GM19452 (cell line): Measurements from ENCODE around the gene GAB1.
"Not testable (repeated sequence)": the region's sequence is repeated elsewhere in the genome, so short reads cannot be mapped to it uniquely, and the experiment has no call there.

Source experiments
- ATAC-seq: cut with Tn5 transposase; IDR thresholded peaks from one replicate; pipeline ENCODE4 v1.9.1; 2021; ENCODE audit not compliant: unreplicated experiment

GAB1 gene

GRCh38 chr4:143337600-143338287, 1.1 kb downstream of the GAB1 start:
- ATAC-seq: no peak

DNA sequence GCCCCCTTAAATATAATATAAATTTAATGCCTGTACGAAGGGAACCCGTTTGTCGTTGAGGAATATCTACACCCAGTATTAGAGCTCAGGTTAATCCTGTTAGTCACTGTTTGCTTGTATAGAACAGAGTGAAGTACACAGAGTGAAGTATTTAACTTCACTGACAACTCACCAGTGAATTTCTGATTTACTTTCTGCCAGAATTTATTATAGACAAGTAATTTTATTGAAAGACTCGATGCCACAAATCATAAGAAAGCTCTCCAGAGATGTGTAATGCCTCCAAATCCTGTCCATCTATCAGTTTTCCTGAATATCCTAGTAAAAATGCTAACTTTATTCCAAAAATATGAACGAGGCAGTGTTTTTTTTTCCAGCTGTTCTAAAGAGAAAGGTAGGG, 1.6 kb downstream of the GAB1 start:
- ATAC-seq: no peak

DNA sequence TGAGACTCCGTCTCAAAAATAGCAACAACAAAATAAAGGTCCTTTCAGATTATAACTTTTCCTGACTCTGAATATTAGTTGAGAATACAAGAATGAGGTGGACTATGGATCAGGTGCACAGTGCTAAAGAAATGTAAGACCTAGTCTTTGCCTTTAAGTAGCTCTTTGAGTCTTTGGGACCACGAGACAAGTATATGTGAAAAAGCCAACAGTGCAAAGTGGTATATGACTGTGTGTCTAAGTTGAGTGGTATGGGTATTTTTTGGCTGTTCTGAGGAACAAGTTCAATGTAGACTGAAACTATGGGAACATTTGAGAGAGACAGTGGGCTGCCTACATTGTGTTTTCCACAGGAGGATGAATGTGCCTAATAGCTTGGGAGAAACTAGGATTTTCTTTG, 2.8 kb downstream of the GAB1 start:
- ATAC-seq: no peak

DNA sequence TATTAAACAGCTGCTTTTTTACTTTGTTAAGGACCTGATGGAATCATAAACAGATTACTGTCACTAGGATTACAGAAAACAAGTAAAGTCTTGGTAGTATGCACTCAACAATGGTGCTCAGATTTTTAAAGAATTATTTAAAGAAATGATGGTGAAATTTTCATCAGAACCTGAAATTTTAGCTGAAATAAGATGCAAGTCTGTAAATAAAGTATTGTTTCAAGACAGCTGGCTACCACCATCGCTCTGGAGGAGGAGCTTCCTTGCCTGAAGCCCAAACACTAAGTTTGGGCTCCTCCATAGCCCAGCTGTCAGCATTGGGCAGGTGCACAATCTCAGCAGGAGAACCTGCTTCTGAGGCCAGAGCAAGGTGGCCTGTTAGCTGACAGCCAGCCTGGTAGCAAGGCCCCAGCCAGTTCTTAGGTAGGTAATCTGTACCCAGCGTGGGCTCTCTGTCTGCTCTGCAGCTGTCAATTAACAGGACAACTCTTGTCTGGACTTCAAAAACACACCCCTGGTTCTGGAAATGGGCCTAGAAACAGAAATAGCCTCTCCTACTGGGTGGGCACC, 4.6 kb downstream of the GAB1 start:
- ATAC-seq: no peak

DNA sequence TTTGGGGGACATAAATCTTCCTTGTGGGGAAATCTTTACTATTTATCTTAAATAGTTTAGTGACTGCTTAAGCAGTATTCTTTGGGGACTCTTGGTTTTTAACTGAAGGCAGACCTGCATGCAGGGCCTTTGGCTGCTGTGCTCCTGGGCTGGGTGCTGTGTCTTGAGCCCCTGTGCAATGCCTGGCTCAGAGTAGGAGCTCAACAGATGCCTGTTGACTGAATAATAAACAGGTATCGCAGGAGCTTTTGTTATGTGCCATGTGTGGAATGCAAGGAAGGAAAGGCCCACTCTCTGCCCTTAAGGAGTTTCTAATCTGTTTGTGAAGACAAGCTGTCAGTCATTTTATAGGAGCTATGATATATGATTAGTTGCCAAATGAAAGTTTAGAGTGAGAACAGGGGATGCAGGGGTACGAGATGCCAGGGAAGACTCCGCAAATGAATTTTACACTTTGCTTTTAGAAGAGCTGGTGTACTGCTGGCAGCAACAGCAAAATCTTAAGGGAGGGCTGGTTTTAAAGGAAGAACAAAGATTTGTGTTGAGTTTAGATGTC, 6.7 kb downstream of the GAB1 start:
- no peak for ATAC-seq

- ATAC-seq: no peak
Measured at GRCh38 chr4:143344041-143344440, 7.4 kb downstream of the GAB1 start.

DNA sequence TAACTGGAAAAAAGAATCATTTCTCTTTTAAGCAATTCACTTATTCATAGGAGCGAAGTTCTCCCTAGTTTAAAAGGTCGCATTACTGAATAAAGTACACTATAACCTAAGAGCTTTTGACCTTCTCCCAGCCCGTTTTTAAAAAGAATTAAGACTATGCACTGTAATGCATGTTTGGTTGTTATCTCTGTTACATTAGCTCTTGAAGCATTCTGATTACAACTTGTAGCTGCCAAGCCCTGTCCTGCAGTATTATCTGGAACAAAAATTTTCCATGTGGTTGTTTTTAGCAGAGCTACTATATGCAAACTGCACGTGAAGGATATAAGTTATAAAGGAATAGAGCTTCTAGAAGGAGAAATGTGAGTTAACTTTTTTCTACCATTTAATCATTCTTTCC, 8.1 kb downstream of the GAB1 start:
- no peak for ATAC-seq

- no peak for ATAC-seq
Measured at GRCh38 chr4:143345356-143345755, 8.7 kb downstream of the GAB1 start.

DNA sequence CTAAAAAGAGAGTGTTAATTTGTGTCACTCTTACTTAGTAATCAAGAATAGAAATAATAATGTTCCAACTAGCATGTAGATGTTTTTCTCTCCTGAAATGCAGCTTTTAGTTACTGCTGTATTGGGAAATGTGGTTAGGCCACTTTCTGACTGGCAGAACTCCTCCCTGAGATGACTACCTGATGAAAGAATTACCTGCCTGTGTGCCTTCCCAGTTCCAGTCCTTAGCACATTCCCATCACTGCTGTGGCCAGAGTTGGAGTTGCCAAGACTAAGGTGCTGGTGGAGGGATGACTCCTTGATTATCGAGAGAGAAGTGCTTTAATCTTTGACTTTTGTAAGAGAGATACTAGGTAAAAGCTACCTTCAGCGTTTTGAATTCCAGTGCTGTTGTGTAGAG, 9.5 kb downstream of the GAB1 start:
- no peak for ATAC-seq

GRCh38 chr4:143347484-143348111, 10.9 kb downstream of the GAB1 start:
- no peak for ATAC-seq

- no peak for ATAC-seq
Measured at GRCh38 chr4:143348233-143349077, 11.8 kb downstream of the GAB1 start.

- not testable (repeated sequence) for ATAC-seq
Measured at GRCh38 chr4:143349858-143350527, 13.3 kb downstream of the GAB1 start.

DNA sequence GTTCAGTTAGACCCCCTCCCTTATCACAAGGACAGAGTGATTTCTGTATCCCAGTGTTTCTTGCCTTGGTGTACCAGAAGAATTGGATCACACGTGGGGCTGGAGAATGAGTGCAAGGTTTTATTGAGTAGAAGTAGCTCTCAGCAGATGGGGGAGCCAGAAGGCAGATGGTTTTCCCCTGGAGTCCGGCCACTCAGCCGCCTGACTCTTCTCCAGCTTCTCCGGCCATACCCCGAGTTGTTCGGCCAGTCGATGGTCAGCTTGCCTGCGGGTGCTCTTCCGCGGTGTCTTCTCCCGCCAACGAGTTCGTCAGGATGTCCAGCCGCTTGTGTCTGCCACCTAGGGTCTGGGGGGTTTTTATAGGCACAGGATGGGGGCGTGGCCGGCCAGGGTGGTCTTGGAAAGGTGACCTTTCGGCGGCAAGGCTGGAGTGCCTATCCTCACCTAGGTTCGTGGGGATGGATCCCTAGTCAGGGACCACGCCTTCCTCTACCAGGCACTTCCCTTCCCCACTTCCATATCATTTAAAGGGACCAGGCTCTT, 14.5 kb downstream of the GAB1 start:
- ATAC-seq: no peak

- ATAC-seq: no peak
Measured at GRCh38 chr4:143351774-143352451, 15.2 kb downstream of the GAB1 start.

GRCh38 chr4:143352720-143353119, 16.0 kb downstream of the GAB1 start:
- ATAC-seq: no peak

- no peak for ATAC-seq
Measured at GRCh38 chr4:143353797-143354196, 17.1 kb downstream of the GAB1 start.

DNA sequence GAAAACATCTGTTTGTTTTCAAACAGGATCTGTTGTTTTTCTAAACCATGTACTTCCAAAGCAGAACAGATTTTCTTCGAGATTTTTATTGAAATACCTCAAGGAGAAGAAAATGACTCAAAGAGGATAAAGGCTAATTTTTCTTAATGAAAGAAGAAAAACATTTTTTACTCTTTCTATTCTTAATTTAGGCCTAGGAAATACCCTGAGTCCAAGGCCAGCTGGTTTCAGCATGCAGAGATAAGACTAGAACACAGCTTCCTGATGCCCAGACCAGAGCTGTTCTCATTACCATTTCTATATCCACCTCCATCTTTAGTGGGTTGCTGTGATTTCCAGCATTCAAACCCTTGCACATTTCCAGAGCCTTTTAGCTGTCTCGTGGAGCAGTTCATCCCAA, 18.3 kb downstream of the GAB1 start:
- ATAC-seq: no peak

DNA sequence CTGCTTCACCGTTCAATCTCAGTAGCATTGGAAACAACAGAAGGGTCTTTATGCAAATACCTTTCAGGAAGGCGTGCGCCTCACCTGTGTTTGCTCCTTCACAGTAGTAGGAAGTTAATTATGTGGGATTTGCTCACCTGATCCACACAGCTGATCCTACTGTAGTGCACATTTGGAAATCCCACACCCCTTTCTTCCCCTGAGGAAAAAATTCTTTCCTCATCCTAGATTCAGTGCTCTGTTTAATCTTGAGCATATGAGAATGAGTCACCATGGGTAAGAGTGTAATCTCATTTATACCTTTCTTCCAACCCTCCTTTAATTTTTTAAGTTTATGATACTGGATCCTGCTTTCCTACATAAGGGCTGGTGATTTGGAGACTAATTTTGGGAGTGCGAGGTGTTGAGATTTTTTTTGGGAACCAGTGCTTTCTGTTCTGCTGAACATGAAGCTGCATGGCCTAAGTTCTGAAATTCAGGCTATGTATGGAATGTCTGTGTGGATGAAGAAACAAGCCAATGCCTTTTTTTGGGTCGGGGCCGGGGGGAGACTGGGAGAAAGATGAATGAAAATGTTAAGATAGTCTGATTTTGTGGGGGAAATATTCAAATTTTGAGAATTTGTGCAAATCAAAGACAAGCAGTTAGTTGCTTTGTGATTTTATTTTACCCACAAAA, 19.0 kb downstream of the GAB1 start:
- ATAC-seq: no peak

GRCh38 chr4:143356493-143356892, 19.8 kb downstream of the GAB1 start:
- ATAC-seq: no peak
